CD4-positive, alpha-beta T cell (primary cell): ENCODE data around the gene EXOC5. TPM values are rescaled to one million over a fixed set of nuclear protein-coding genes. Genes with fewer than 3 reads are reported as not detected.

Source experiments
- ATAC-seq: fragments of 200-7000 bp; cut with Tn5 transposase; one replicate; pipeline ENCODE4 v1.10.0; 2022; ENCODE audit warnings: mild to moderate bottlenecking; ENCODE audit not compliant: poor library complexity
- CTCF ChIA-PET: fragments of 350-600 bp; sonication (Branson Sonifier 250); formaldehyde crosslinking; loops from one replicate; lab custom pipeline; 2021; ENCODE audit warnings: antibody characterized with exemption, inconsistent platforms; lab: Charles Lee
- POLR2A ChIA-PET: fragments of 350-600 bp; sonication (Branson Sonifier 250); formaldehyde crosslinking; loops from one replicate; lab custom pipeline; 2021; ENCODE audit warnings: antibody characterized with exemption, inconsistent platforms; lab: Charles Lee
- DNase-seq, 14 experiments: peaks; one replicate each; pipeline ENCODE4 v3.0.0-alpha.2; 2013 to 2020; ENCODE audit warnings: mixed read lengths in 2 of 14
- H3K27ac ChIP-seq, 2 donors: one replicate each; pipeline versions ENCODE4 v1.5.1 to v1.7.0; 2013; ENCODE audit warnings: low read length in 2 of 2, low read depth in 1 of 2, mild to moderate bottlenecking in 1 of 2
- H3K27me3 ChIP-seq, 2 experiments: 1 replicate in 1 of 2; 2 replicates in 1 of 2; pipeline versions ENCODE4 v1.6.1 to v1.7.0; 2013; ENCODE audit warnings: low read length in 2 of 2, control low read depth in 1 of 2, mild to moderate bottlenecking in 1 of 2, moderate library complexity in 1 of 2; ENCODE audit not compliant: insufficient read depth in 2 of 2, control insufficient read depth in 1 of 2
- H3K36me3 ChIP-seq: one replicate; pipeline ENCODE4 v1.6.1; 2013; ENCODE audit warnings: low read length, control low read depth; ENCODE audit not compliant: insufficient read depth
- H3K4me1 ChIP-seq: one replicate; pipeline ENCODE4 v1.6.1; 2013; ENCODE audit warnings: low read length, control low read depth; ENCODE audit not compliant: insufficient read depth
- H3K4me3 ChIP-seq: one replicate; pipeline ENCODE4 v1.5.1; 2013; ENCODE audit warnings: mild to moderate bottlenecking, low read length, moderate library complexity
- H3K9me3 ChIP-seq, 2 experiments: 1 replicate in 1 of 2; 2 replicates in 1 of 2; pipeline versions ENCODE4 v1.6.1 to v1.7.0; 2013; ENCODE audit warnings: low read length in 2 of 2, mild to moderate bottlenecking in 2 of 2, control low read depth in 1 of 2, moderate library complexity in 1 of 2; ENCODE audit not compliant: control insufficient read depth in 1 of 2, insufficient read depth in 1 of 2
- H3K27ac Mint-ChIP-seq: one replicate; pipeline ENCODE4 v1.8.0; 2020; ENCODE audit warnings: mixed read lengths
- H3K27me3 Mint-ChIP-seq: one replicate; pipeline ENCODE4 v1.8.0; 2021; ENCODE audit warnings: mixed read lengths
- H3K36me3 Mint-ChIP-seq: one replicate; pipeline ENCODE4 v1.8.0; 2021; ENCODE audit warnings: low read depth, mixed read lengths
- H3K4me1 Mint-ChIP-seq: one replicate; pipeline ENCODE4 v1.8.0; 2021; ENCODE audit warnings: low read depth, mixed read lengths
- H3K4me3 Mint-ChIP-seq: one replicate; pipeline ENCODE4 v1.8.0; 2020; ENCODE audit warnings: mild to moderate bottlenecking, mixed read lengths
- H3K9me3 Mint-ChIP-seq: one replicate; pipeline ENCODE4 v1.8.0; 2020; ENCODE audit warnings: mixed read lengths
- intact Hi-C, 2 experiments: fragments of 100-400 bp; cut with DNase I in 1 of 2; cut with micrococcal nuclease in 1 of 2; formaldehyde crosslinking; loops; one replicate each; pipeline versions ENCODE4 v1.15.1 to v1.9.0; 2023 to 2025; cut with DNase I, micrococcal nuclease
- total RNA-seq, 174 experiments: library from RNA in 2 of 174; stranded (reverse) in 2 of 174; gene quantifications; one replicate each; pipeline ENCODE4 v1.2.3 and lab custom pipeline; 2021 to 2026
- TF ChIP-seq, protein P1 (sequence below): fragments of 200-600 bp; IDR thresholded peaks from one replicate; pipeline ENCODE4 v1.8.0; 2022; ENCODE audit warnings: antibody characterized with exemption, mild to moderate bottlenecking

The EXOC5 gene
- total RNA-seq, 2 experiments from 2014 or later = 17.1 to 18.1 TPM

DNA sequence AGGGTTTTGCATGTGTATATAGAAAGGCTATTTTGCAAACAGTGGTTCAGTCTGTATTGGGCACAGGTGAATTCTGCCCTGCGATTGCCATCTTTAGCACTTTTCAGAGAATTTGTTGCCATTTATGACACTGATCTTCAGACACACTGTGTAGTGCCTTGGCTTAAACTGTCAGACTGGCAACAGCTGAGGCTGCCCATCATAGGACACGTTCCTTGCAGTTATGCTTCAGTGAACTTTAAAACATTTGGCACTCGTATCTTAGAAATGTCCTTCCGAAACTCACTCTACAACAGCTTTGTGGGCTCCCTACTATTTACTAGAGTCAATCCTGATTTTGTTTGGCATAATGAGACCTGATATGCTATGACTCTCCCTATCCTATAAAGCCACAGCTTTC lies 29.1 kb upstream of the EXOC5 start:
- Mint-ChIP-seq H3K9me3 (no peaks in the 10 kb centered on the region), H3K4me1 (no peaks in the 10 kb centered on the region), H3K27me3 (no peaks in the 10 kb centered on the region), H3K36me3 (no peaks in the 10 kb centered on the region), H3K4me3 (no peak overlapping the region), H3K27ac (no peak overlapping the region)
- POLR2A ChIA-PET = no interaction called here
- no peaks in the 10 kb centered on the region for H3K9me3 ChIP-seq
- ATAC-seq (no peak), DNase-seq (no peak)
- no peak overlapping the region for H3K4me3 ChIP-seq
- H3K4me1 ChIP-seq = no peaks in the 10 kb centered on the region
- no peaks in the 10 kb centered on the region for H3K36me3 ChIP-seq
- CTCF ChIA-PET = no interaction called here
- no peak overlapping the region for H3K27ac ChIP-seq
- H3K27me3 ChIP-seq = no peaks in the 10 kb centered on the region
- intact Hi-C loops = no loop called here
- TF ChIP-seq, protein P1, sequence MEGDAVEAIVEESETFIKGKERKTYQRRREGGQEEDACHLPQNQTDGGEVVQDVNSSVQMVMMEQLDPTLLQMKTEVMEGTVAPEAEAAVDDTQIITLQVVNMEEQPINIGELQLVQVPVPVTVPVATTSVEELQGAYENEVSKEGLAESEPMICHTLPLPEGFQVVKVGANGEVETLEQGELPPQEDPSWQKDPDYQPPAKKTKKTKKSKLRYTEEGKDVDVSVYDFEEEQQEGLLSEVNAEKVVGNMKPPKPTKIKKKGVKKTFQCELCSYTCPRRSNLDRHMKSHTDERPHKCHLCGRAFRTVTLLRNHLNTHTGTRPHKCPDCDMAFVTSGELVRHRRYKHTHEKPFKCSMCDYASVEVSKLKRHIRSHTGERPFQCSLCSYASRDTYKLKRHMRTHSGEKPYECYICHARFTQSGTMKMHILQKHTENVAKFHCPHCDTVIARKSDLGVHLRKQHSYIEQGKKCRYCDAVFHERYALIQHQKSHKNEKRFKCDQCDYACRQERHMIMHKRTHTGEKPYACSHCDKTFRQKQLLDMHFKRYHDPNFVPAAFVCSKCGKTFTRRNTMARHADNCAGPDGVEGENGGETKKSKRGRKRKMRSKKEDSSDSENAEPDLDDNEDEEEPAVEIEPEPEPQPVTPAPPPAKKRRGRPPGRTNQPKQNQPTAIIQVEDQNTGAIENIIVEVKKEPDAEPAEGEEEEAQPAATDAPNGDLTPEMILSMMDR = no peak

DNA sequence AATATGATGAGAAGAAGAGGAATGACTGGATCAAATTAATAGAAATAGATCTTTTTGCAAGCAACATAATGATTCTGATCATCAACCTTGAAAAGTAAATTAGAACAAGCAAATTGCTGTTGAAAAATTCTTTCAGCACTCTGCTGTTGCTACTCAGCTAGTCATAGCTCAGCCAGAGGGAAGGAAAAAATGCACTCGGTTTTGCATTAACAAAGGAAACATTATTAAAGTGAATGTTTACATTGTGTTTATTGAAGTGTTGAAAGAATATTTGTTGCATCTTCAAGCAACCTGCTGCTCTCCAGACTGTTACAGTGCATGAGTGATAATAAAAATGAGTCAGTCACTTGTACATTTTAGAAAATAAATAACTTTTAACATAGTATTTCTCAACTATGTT lies 26.5 kb upstream of the EXOC5 start:
- ATAC-seq = no peak
- intact Hi-C loops = no loop called here
- Histone ChIP-seq H3K36me3 (peaks cover 6% of the 10 kb centered on the region), H3K27ac (no peak overlapping the region), H3K4me1 (no peaks in the 10 kb centered on the region), H3K9me3 (no peaks in the 10 kb centered on the region), H3K4me3 (no peak overlapping the region), H3K27me3 (no peaks in the 10 kb centered on the region)
- H3K4me3 Mint-ChIP-seq = no peak overlapping the region
- DNase-seq = no peak
- TF ChIP-seq, protein P1 = no peak
- H3K36me3 Mint-ChIP-seq = peaks cover 15% of the 10 kb centered on the region
- no peaks in the 10 kb centered on the region for H3K4me1 Mint-ChIP-seq
- H3K9me3 Mint-ChIP-seq = no peaks in the 10 kb centered on the region
- POLR2A ChIA-PET = no interaction called here
- no peaks in the 10 kb centered on the region for H3K27me3 Mint-ChIP-seq
- no peak overlapping the region for H3K27ac Mint-ChIP-seq
- CTCF ChIA-PET = interaction anchor here (0.9 to 1.6 kb wide), 3 partner anchors 9 to 84 kb away, joined by 3 to 4 read pairs (median 4); no protein-coding TSS in a partner anchor

DNA sequence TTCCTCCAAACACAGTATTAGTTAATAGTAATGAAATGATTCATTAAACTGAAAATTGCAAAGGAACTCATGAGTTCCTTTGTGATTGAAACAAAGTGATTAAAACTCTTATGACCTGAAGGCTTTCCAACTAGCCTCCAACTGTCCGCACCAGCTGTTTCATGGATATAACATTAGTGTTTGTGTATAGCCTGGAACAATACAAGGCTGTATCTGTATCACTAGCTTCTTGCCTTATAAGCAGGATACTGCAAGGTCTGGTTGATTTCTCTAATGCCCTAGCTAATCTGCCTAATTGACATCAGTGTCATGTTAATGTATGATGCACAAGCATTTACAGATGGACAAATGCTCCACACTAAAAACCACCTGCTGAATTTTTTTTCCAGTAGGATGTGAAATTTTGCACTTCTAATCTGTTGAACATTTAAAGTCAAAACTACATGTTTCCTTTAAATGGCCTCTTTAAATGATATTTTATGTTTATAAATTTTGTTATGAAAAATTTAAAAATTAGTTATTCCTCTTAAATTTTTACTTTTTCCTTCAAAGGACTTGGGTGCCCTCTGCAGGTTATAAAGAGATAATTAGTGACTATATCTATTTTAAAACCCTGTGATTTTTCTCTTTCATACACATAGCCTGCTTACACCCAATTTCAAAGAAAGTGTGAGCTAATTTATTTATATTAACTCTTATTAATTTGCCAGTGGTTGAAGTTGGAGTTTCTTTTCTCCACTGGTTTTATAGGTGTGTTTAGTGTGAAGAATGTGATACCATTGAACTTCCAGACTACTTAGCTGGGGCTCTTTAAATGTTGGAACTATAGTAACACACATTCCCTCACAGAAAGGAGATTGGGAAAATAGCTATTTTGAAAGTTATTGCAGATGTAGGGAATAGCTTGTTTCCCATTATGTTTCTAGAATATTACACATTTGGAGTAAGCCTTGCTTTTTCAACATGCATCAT lies 25.4 kb upstream of the EXOC5 start:
- peaks cover 8% of the 10 kb centered on the region for H3K36me3 ChIP-seq
- no peaks in the 10 kb centered on the region for H3K27me3 Mint-ChIP-seq
- no peaks in the 10 kb centered on the region for H3K27me3 ChIP-seq
- peak in 3 of 14 experiments; percentile 13 to 18 (median 15) for DNase-seq
- no peaks in the 10 kb centered on the region for H3K9me3 ChIP-seq
- H3K4me1 ChIP-seq = no peaks in the 10 kb centered on the region
- no peak for ATAC-seq
- no peaks in the 10 kb centered on the region for H3K4me1 Mint-ChIP-seq
- peaks cover 25% of the 10 kb centered on the region for H3K36me3 Mint-ChIP-seq
- no peak overlapping the region for H3K4me3 Mint-ChIP-seq
- no peak overlapping the region for H3K27ac ChIP-seq
- ChIA-PET CTCF (interaction anchor here (0.9 to 1.6 kb wide), 4 partner anchors 11 to 83 kb away, joined by 3 to 4 read pairs (median 4); no protein-coding TSS in a partner anchor), POLR2A (interaction anchor here (1.4 kb wide), 1 partner anchor 25 kb away, joined by 6 read pairs; the partner anchor contains the start of genes AP5M1 and EXOC5)
- H3K9me3 Mint-ChIP-seq = no peaks in the 10 kb centered on the region
- H3K27ac Mint-ChIP-seq = no peak overlapping the region
- intact Hi-C loops = loop anchor here in 1 of 2 experiments (5.0 kb wide), 1 partner anchor 87 kb away; no protein-coding TSS in a partner anchor
- TF ChIP-seq, protein P1 = peak; percentile 47
- no peak overlapping the region for H3K4me3 ChIP-seq
